Occipital lobe (tissue), 2 donors: ENCODE measurements around the gene SAG. TPM values are rescaled to one million over a fixed set of nuclear protein-coding genes. Genes with fewer than 3 reads are reported as not detected.
"Not testable (repeated sequence)": the region's sequence is repeated elsewhere in the genome, so short reads cannot be mapped to it uniquely, and the experiment has no call there.

Source experiments
- DNase-seq: peaks from one replicate; lab custom pipeline; 2025; lab: John Stamatoyannopoulos, UW
- total RNA-seq: library from RNA; depleted of rRNA; stranded (reverse); fragments of >200 nt; gene quantifications from one replicate; pipeline ENCODE4 v1.2.3, GENCODE V29; 2014

SAG gene
- total RNA-seq, 1 donor from 2014 or later = not detected

- DNase-seq = no peak
Observed at GRCh38 chr2:233354500-233354924, 46.9 kb downstream of the SAG start.

- DNase-seq = no peak
Observed at GRCh38 chr2:233354971-233355574, 47.5 kb downstream of the SAG start.

GRCh38 chr2:233355916-233356315 lies 48.3 kb downstream of the SAG start:
- DNase-seq = no peak

- DNase-seq = no peak
Observed at GRCh38 chr2:233356546-233357308, 49.1 kb downstream of the SAG start.

GRCh38 chr2:233358335-233358734 lies 50.7 kb downstream of the SAG start:
- DNase-seq = no peak

- DNase-seq = no peak
Observed at GRCh38 chr2:233358947-233359346, 51.3 kb downstream of the SAG start.

- no peak for DNase-seq
Observed at GRCh38 chr2:233359823-233360222, 52.2 kb downstream of the SAG start.

- DNase-seq = no peak
Observed at GRCh38 chr2:233360771-233361176, 53.2 kb downstream of the SAG start.

GRCh38 chr2:233361297-233361696 lies 53.7 kb downstream of the SAG start:
- no peak for DNase-seq

GRCh38 chr2:233362742-233363141 lies 55.1 kb downstream of the SAG start:
- DNase-seq = no peak

- DNase-seq = no peak
Observed at GRCh38 chr2:233363744-233364235, 56.2 kb downstream of the SAG start.

- DNase-seq = no peak
Observed at GRCh38 chr2:233365861-233366520, 58.4 kb downstream of the SAG start.

GRCh38 chr2:233367586-233367985 lies 60.0 kb downstream of the SAG start:
- no peak for DNase-seq

- no peak for DNase-seq
Observed at GRCh38 chr2:233368756-233369155, 61.1 kb downstream of the SAG start.

GRCh38 chr2:233369462-233369861 lies 61.8 kb downstream of the SAG start:
- no peak for DNase-seq

- DNase-seq = no peak
Observed at GRCh38 chr2:233369897-233370685, 62.5 kb downstream of the SAG start.

- no peak for DNase-seq
Observed at GRCh38 chr2:233371641-233372040, 64.0 kb downstream of the SAG start.

- DNase-seq = no peak
Observed at GRCh38 chr2:233372855-233373254, 65.2 kb downstream of the SAG start.

- no peak for DNase-seq
Observed at GRCh38 chr2:233373316-233373715, 65.7 kb downstream of the SAG start.

GRCh38 chr2:233374776-233375175 lies 67.2 kb downstream of the SAG start:
- DNase-seq = not testable (repeated sequence)

GRCh38 chr2:233375490-233376314 lies 68.1 kb downstream of the SAG start:
- no peak for DNase-seq
